Ureter (tissue), 1 donor: ENCODE data around the gene GHR. TPM values are rescaled to one million over a fixed set of nuclear protein-coding genes. Genes with fewer than 3 reads are reported as not detected.
"Not testable (repeated sequence)": the region's sequence is repeated elsewhere in the genome, so short reads cannot be mapped to it uniquely, and the experiment has no call there.

Experiments
- DNase-seq: peaks from one replicate; pipeline ENCODE4 v3.0.0-alpha.2; 2020; ENCODE audit warnings: low spot score
- total RNA-seq: library from RNA; stranded (reverse); gene quantifications from one replicate; pipeline ENCODE4 v1.2.4, GENCODE V29; 2023
- donor health status: DM: yes; HTN: yes; CAD: no.

GHR gene
- total RNA-seq, 1 donor from 2014 or later = 3.6 TPM

DNA sequence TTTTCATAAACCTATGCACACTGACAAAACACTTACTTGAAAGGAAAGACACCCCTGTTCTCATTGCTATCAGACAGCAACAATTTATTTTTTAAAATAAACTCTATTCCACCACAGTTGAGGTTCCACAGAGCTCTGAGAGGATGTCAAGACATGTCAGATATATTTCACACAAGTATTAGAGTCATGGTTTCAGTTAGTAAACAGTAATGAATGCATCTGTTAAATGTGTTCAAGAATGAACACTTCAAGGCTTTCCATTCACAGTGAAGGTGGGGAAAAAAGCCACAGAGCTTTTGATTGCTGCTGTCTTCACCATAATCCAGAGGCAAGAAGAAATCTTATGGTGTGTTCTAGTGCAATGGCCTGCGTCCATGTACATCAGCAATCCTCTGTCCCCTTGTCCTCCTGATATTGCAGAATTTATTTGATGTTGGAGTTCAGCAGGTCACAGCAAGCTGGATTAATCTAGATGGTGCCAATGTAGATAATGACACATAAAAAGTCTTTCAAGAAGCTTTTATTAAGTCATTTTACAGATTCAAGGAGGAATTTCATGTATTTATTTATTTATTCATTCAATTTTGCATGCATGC is 146.8 kb downstream of the GHR start:
- no peak for DNase-seq

DNA sequence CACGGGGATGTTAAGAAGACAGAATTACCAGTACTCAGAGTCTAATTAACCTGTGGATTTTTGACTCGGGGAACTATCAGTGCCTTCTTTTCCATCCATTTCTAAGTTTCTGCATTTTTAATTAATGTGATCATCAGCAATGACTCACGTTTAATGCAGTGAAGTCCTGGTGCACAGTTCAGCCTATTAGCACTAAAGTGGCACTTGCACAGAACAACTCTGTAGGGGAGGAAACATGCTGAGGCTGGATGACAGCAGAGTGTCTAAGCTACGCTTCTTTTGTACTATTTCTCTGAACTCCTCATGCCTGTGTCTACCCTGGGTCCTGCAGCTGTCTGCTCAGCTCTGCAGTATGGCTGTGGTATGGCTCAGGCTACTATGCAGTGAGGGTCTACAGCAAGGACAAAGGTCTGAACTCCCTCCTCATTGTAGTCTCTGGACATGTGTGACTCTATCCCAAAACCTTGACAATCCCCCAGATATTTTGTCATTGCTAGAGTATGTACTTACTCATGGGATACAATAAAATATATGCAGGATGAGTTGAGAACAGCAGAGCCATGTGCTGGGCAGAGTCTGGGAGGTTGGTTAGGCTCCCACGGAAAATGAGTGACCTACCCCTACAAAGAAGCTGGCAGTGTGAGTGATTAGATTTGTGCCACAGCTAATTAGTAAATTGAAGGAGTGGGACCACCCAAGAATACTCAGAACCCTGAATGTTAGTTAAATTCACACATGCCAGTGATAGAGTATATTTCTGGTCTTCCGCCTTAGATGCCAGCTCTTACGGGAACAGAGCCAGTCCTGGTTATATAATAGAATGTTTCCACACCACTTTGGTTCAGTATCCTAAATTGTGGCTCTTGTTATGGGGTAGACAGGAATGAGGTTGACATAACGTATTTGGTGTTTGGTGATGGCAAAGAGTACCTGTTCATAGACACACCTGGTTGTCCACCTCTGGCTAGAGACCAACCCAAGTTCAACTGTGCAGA is 148.0 kb downstream of the GHR start:
- DNase-seq = no peak

DNA sequence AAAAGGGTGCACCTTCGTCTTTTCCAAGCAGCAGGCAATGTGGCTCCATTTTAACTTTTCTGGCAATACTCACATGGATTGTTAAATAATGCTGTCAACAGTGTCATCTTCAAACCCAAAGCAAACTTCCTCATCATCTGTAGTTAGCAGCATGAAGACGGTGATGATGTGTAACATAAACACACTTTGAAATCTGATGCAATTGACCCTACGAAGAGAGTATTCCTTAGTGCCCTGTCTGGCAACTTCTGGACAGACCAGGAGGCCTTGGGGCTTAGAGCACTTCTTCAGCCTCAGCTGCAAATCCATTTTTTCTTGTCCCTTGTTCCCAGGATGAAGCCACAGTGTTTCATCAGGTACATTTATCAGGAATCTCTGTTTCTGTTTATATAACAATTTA is 149.1 kb downstream of the GHR start:
- DNase-seq = no peak

DNA sequence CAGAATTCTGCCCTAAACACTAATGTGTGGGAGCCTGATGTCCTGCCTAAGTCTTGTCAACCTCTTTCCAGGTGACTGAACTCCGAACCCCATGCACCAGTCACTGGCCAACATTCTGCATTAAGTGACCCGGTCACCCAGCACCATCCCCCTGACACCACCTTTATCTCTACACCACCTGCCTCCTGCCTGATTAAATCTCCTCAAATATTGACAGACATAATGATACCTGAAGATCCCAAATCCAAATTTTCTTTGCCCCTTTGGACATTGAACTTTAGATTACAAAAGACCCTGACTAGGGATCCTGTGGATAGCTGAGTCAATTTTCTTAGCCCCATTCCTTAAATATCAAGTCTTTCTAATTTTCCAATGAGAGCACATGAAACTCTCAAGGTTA is 150.1 kb downstream of the GHR start:
- DNase-seq = no peak

DNA sequence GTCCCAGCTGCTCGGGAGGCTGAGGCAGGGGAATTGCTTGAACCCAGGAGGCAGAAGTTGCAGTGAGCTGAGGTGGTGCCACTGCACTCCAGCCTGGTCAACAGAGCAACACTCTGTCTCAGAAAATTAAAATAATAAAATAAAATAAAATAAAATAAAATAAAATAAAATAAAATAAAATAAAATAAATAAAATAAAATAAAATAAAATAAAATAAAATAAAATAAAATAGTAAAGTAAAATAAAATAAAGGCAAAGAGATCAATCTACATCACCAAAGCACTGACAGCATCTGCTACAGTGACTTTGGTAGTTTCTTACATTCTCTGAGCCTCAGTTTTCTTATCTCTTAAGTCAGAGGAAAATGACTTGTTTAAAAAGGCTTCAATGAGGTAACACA is 152.7 kb downstream of the GHR start:
- not testable (repeated sequence) for DNase-seq

DNA sequence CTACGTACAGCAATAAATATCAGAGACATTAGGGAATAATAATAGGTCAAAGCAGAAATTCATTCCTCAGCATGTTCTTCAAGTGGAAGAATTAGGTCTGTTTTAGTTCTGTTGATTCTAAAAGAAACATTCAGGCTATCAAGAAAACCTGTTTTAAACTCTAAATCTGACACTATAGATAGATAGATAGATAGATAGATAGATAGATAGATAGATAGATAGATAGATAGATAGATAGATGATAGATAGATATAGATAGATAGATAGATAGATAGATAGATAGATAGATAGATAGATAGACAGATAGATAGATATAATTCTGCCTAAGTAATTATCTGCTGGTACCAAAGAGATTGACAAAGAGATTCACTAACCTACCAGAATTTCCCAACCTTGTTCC is 155.7 kb downstream of the GHR start:
- DNase-seq = not testable (repeated sequence)

DNA sequence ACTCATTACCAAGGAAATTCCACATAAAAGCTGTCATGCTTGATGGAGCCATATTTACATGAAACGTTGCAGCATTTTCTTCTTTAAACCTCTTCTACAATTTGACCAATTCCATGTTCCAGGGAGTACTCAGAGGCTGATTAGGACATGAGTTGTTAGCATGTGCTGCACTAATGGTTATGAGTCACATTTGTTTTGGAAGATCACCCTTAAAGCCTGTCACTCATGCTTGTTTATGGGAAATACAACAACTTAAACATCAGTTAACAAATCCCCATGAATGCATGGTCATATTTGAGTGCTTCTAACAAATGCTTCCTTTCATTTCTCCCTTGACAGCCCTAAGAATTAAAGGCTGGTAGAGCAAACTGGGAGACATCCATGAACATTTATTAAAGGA is 156.1 kb downstream of the GHR start:
- no peak for DNase-seq

DNA sequence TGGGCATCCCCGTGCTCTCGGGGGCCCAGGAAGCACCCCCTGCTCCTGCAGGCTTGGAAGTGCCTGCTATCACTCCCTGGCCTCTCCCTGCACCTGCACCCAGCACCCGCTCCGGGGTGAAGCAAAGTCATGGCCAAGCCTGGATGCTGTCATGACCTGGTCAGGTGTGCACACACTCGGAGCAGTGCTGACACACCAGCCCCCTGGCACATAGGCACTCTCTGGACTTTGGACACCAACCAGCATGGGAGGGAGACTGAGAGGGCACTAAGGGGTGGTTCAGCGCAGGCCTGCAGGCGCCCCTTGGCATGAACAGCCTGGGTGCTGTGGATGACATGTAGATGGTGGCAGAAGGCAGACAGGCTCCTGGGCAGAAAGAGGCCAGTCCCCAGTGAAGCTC is 158.6 kb downstream of the GHR start:
- no peak for DNase-seq

DNA sequence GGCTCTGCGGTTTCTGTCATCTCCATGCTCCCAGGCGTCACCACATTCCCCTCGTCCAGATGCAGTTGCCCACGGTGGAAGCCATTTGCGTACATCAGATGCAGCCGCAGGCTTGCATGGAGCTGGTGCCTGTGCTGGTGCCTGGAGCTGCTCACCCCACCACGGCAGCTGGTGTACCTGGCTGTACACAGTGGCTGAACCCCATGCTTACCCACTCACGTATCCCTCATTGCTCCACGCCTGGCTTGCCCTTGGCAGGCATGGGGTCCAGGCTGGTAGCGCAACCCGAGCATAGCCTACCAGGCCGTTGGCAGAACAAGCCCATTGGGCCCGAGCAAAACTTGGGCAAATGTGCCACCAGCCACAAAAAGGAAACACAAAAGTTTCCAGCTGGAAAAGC is 159.5 kb downstream of the GHR start:
- DNase-seq = no peak

DNA sequence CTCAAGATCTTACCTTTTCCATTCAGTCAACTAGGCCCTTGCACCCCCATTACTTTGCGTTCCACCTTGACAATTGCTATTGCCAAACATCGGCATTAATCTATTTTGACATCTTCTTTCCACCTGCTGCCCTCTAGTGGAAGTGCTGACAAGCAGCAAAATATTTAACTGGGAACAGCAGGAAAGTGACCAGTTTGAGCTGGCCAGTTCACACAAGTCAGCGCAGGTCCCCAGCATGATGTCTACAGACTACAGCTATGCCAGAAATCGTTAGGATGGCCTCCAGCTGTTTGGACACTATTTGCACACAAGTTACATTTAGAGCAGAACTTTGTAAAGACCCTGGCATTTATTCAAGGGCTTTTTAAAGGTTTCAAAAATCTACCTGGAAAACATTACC is 160.1 kb downstream of the GHR start:
- peak; percentile 66 for DNase-seq

DNA sequence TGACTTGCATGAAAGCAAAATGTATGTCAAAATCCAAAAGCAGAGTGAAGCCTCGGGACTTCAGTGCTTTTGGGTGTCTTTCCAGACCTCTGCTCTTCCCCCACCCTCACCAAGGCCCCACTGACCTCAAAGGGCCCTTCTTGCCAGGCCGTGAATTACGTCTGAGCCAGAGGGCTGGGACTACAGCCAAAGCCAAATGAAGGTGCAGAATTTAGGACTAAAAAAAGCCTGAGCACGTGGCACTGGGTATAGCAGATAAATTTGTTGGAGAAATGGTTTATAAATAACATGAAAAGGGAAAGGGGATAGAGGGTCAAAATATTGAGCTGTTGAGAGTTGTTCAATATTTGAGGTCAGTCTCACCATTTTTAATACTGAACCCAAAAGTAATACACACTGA is 163.4 kb downstream of the GHR start:
- DNase-seq = no peak

DNA sequence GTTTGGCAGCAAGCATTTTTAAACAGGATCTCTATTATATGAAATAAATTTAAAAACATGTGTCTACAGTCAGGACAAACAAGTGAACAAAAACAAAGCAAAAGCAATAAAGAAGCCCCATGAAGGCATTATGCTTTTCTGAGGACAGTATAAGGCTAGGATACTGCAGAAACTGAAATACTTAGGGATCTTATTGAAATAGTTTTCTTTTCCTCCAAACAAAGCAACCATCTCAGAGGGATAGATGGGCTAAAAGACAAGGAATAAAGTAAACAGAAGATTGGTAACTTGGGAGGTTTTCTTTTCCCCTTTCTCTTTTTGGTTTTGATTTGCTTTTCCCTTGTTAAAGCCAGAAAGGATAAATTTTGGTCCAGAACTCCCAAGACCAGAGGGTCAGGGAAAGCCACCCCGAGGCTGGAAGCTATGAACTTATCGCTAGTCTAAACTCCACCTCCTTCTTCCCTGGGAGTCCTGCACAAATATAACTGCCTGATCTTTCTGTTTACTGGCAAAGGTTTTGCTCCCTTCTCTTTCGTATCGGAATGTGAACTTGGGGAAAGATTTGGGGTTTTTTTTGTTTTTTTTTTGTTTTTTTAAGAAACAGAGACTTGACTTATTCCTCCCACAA is 164.0 kb downstream of the GHR start:
- DNase-seq = no peak

DNA sequence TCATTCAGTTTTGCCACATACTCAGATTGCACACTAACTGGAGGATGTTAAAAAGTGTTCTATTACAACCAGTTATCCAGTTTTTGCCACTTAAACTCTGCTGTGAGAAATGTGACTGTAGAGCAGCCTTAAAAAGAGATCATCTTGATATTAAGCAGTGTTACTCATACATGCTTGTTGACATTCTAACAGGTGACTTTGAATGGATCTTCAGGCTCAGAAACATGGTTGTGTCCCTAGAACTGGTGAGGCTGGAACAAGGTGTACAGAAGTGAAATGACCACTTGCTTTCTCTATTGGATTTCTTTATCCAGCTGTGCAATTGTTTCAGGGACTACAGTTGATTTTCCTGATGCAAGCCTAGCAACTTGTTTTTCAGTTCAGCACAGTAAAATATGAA is 167.3 kb downstream of the GHR start:
- DNase-seq = no peak

DNA sequence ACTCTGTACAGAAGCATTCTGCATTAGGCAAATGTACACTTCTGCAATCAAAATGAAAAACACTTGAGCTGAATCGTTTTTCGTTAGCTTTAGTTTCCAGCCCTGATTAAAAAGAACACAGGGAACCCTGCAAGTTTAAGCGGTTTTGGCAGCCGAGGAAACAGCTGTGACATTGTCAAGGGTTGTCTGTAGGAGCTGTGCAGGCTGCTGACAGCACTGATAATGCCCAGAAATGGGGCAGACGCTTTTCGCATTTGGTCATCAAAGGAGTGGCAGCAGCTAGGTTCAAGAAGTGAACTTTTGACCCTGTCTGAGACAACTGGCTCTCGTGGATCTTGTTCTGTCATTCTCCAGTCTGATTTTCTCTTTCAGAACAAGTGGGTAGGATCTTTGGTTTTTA is 167.8 kb downstream of the GHR start:
- DNase-seq = no peak

DNA sequence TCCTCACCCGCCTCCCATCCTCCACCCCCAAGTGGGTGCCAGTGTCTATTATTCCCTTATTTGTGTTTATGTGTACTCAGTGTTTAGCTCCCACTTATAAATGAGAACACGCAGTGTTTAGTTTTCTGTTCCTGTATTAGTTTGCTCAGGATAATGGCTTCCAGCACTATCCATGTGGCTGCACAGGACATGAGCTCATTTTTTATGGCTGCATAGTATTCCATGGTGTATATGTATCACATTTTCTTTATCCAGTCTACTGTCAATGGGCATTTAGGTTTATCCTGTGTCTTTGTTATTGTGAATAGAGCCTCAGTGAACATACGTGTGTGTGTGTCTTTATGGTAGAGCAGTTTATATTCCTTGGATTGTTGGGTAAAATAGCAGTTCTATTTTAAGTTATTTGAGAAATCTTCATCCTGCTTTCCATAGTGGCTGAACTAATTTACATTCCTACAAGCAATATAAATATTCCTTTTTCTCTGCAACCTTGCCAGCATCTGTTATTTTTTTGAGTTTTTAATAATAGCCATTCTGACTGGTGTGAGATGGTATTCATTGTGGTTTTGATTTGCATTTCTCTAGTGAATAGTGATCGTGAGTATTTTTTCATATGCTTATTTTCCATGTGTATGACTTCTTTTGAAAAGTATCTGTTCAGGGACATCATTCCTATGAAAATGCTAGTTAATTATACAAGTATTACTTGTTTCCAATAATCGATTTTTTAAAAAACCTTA is 169.3 kb downstream of the GHR start:
- DNase-seq = no peak

DNA sequence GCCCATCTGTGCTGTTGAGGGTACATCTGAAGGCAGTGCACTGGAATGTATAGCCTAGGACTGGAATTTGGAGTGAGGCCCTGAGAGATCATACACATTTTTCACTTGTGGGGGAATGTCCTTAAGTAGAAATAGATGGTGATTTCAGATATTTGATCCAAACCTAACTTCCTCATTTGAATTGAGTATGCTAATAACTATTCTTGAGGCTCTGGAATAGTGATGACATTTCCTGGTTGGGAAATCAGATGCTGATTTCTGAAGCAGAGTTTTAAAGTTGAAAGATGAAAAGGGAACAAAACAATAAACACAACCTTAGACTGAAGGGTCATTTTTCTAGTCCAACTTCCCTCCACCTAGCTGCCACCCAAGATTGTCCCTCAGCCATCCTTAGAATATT is 170.4 kb downstream of the GHR start:
- DNase-seq = no peak

DNA sequence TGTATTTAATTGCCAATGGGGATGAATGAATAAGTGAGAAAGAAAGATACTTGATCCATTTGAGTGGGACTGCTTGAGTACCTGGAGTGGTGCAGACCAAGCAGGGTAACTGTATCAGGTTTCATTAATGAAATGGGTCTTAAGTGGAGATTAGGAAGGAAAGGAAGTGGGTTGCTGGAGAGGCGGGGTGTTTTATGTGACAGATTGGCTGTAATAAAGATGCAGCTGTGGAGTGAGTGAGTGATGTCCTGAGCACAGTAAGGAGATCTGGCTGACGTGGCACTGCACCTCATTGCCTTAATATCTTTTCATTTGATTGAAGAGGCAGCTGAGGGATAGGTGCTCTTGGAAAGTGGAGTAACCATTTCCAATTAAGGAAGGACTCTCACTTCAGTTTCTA is 172.4 kb downstream of the GHR start:
- no peak for DNase-seq

DNA sequence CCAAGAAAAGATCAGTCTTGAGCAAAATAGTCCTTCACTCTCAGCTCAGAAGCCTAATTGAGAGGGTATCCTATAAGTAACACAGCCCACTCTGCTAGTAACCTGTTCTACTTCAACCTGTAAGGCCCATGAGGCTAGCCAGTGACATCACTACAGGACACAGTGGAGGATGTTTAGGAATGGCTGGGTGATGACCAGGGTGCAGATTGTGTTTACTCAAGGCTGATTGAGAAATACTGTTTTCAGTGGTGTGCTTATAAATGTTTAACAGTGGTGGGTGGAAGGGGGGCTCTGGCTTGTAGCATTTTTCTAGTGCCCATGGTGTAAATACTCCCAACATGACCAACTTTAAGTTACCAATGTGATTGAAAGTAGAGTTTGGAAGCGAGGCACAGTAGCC is 173.6 kb downstream of the GHR start:
- no peak for DNase-seq

DNA sequence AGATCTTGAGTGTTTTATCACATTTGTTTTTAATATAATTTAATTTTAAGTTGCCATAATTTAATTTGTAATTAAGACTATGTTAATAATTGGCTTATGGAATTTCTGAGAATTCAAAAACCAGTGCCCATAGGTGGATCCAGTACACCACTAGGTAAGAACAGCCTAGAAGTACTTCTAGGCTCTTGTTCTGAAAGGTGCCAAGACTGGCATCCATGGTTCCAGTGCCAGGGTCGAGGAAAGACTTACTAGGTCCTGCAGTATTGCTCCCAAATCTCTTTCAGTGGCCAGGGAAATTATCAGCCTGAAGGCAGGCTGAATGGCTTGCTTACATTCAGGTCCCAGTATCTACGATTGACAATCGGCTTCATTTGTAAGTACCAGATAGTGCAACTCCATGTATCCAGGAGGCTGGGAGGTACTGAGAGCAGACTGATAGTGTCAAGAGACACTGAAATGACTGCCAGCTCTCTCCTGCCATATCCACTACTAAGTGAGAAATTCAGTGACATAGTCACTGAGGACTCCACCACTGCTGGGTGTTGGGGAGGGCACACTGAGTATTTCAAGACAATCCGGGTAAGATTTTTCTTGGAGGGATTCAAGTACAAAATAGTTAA is 174.2 kb downstream of the GHR start:
- DNase-seq = no peak

DNA sequence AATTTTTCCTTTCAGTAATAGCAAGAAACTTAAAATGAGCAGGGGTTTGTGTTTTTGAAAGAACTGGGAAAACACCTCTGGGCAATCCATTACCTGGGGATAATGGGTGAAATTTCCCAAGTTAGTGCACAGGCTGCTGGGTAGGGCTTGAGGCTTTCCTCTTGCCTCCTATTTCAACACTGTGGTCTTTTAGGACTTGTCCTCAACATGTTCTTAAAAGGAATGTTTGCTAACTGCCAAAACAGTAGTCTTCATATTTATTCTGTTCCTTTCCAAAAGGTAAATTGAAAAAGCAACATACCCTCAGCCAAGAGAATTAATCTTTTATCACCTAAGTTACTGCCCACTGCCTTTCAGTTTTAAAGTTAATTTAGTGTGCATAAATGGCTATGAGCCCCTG is 175.1 kb downstream of the GHR start:
- no peak for DNase-seq

DNA sequence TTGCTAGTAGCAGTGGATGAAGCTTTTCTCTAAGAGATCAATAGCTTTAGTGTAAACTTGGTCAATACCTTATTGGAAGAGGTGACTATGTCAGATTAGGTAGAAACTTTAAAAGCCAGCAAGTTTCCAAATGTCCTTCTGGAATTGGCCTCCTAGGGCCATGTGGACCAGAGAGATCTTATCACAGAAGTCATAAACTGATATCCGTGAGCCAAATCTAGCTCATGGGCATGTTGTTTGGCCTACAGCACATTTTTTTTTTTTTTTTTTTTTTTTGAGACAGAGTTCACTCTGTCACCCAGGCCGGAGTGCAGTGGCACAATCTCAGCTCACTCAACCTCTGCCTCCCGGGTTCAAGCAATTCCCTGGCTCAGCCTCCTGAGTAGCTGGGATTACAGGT is 175.9 kb downstream of the GHR start:
- no peak for DNase-seq

DNA sequence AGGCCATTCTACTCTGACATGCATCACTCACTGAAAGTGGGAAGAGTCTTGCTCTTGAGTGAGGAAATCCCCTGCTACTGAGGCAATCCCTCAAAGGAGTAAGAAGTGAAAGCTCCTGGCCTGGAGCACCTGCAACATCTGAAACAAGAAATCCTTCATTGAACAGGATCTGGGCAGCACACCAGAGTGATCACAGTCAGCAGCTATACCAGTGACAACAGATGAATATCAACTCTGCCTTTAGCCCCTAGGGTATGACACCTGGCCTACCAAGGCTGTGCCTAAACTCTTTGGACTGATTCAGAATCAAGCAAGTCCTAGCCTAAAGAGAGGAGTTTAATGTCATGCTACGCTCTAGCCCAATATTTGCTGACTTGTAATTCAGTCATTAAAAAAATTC is 177.2 kb downstream of the GHR start:
- no peak for DNase-seq
